IMR-90 (cell line): ENCODE results near the gene FARP1. TPM values are rescaled to one million over a fixed set of nuclear protein-coding genes. Genes with fewer than 3 reads are reported as not detected.

ENCODE experiments used
- ATAC-seq: fragments of 200-7000 bp; cut with Tn5 transposase; 2 replicates; pipeline ENCODE4 v1.9.1; 2020; ENCODE audit warnings: low read depth, mild to moderate bottlenecking, moderate library complexity
- BruUV-seq: library from RNA; stranded (reverse); fragments of 400-500 nt; replicated peaks from 2 replicates; lab custom pipeline; 2021; lab: Mats Ljungman, UMichigan
- CTCF ChIA-PET: fragments of 300-600 bp; formaldehyde crosslinking; extraction: SDS; loops from one replicate; lab custom pipeline; 2021; ENCODE audit warnings: antibody characterized with exemption; lab: Yijun Ruan, JAX
- POLR2A ChIA-PET: fragments of 300-600 bp; sonication (Branson Sonifier 250); formaldehyde crosslinking; loops from one replicate; lab custom pipeline; 2022; ENCODE audit warnings: antibody characterized with exemption; ENCODE audit not compliant: unreplicated experiment; lab: Charles Lee
- DNase-seq: peaks from one replicate; pipeline ENCODE4 v3.0.0; 2013
- H2AFZ ChIP-seq: replicated peaks from 2 replicates; pipeline ENCODE3; 2013; ENCODE audit warnings: low read length, mild to moderate bottlenecking; ENCODE audit not compliant: poor library complexity
- H2AK5ac ChIP-seq: 2 replicates; pipeline ENCODE4 v1.6.1; 2013; ENCODE audit warnings: low read depth, low read length, inconsistent platforms
- H2AK9ac ChIP-seq: replicated peaks from 2 replicates; pipeline ENCODE3; 2013; ENCODE audit warnings: mild to moderate bottlenecking, low read depth, low read length, moderate library complexity; ENCODE audit not compliant: poor library complexity
- H2BK120ac ChIP-seq: 2 replicates; pipeline ENCODE4 v1.6.1; 2013; ENCODE audit warnings: low read depth, low read length, inconsistent platforms
- H2BK15ac ChIP-seq: 3 replicates; pipeline ENCODE4 v1.6.1; 2013; ENCODE audit warnings: low read depth, low read length, inconsistent platforms
- H2BK20ac ChIP-seq: 2 replicates; pipeline ENCODE4 v1.6.1; 2013; ENCODE audit warnings: low read depth, mild to moderate bottlenecking, inconsistent platforms, low read length, moderate library complexity
- H2BK5ac ChIP-seq: 2 replicates; pipeline ENCODE4 v1.6.1; 2013; ENCODE audit warnings: mild to moderate bottlenecking, low read depth, low read length, inconsistent platforms; ENCODE audit not compliant: poor library complexity, severe bottlenecking
- H3K14ac ChIP-seq: replicated peaks from 2 replicates; pipeline ENCODE4 v1.6.1; 2013; ENCODE audit warnings: low read depth, low read length, inconsistent platforms
- H3K18ac ChIP-seq: 2 replicates; pipeline ENCODE4 v1.6.1; 2013; ENCODE audit warnings: low read depth, low read length, control low read depth
- H3K23ac ChIP-seq: 2 replicates; pipeline ENCODE4 v1.6.1; 2013; ENCODE audit warnings: low read depth, low read length, inconsistent platforms
- H3K27ac ChIP-seq: 2 replicates; pipeline ENCODE4 v1.5.1; 2013; ENCODE audit warnings: mild to moderate bottlenecking, control low read depth, low read length; ENCODE audit not compliant: insufficient read depth
- H3K27me3 ChIP-seq: 2 replicates; pipeline ENCODE4 v1.6.1; 2013; ENCODE audit warnings: low read length; ENCODE audit not compliant: control insufficient read depth, insufficient read depth
- H3K36me3 ChIP-seq: 2 replicates; pipeline ENCODE4 v1.6.1; 2013; ENCODE audit warnings: low read length, mixed read lengths; ENCODE audit not compliant: control insufficient read depth, insufficient read depth
- H3K4ac ChIP-seq: 2 replicates; pipeline ENCODE4 v1.6.1; 2013; ENCODE audit warnings: low read depth, low read length, inconsistent platforms
- H3K4me1 ChIP-seq: 2 replicates; pipeline ENCODE4 v1.6.1; 2013; ENCODE audit warnings: low read length, mixed read lengths; ENCODE audit not compliant: control insufficient read depth, insufficient read depth
- H3K4me2 ChIP-seq: 2 replicates; pipeline ENCODE4 v1.6.1; 2013; ENCODE audit warnings: low read depth, mild to moderate bottlenecking, control low read depth, low read length, moderate library complexity
- H3K4me3 ChIP-seq: 2 replicates; pipeline ENCODE4 v1.5.1; 2013; ENCODE audit warnings: low read depth, mild to moderate bottlenecking, control low read depth, low read length, moderate library complexity; ENCODE audit not compliant: insufficient read depth
- H3K56ac ChIP-seq: 2 replicates; pipeline ENCODE4 v1.6.1; 2013; ENCODE audit warnings: low read length, inconsistent platforms; ENCODE audit not compliant: insufficient read depth; ENCODE audit errors: extremely low read depth
- H3K79me1 ChIP-seq, 2 experiments: 2 replicates each; pipeline ENCODE4 v1.6.1; 2013; ENCODE audit warnings: low read length in 2 of 2, inconsistent platforms in 1 of 2, low read depth in 1 of 2
- H3K9ac ChIP-seq: 2 replicates; pipeline ENCODE4 v1.6.1; 2013; ENCODE audit warnings: low read depth, low read length, control low read depth
- H3K9me1 ChIP-seq: 2 replicates; pipeline ENCODE4 v1.6.1; 2013; ENCODE audit warnings: low read length, inconsistent platforms; ENCODE audit not compliant: insufficient read depth
- H3K9me3 ChIP-seq: 2 replicates; pipeline ENCODE4 v1.6.1; 2013; ENCODE audit warnings: low read length; ENCODE audit not compliant: control insufficient read depth, insufficient read depth
- H4K20me1 ChIP-seq: 2 replicates; pipeline ENCODE4 v1.6.1; 2013; ENCODE audit warnings: low read length, inconsistent platforms; ENCODE audit not compliant: insufficient read depth
- H4K5ac ChIP-seq: 2 replicates; pipeline ENCODE4 v1.6.1; 2013; ENCODE audit warnings: mild to moderate bottlenecking, low read depth, low read length, control low read depth
- H4K8ac ChIP-seq, 2 experiments: 2 replicates each; pipeline ENCODE4 v1.6.1; 2013; ENCODE audit warnings: low read depth in 2 of 2, low read length in 2 of 2, control low read depth in 1 of 2, inconsistent platforms in 1 of 2
- H4K91ac ChIP-seq: 2 replicates; pipeline ENCODE4 v1.6.1; 2013; ENCODE audit warnings: low read depth, low read length, inconsistent platforms; ENCODE audit not compliant: insufficient read depth
- CHD1 ChIP-seq: IDR thresholded peaks from 2 replicates; pipeline ENCODE4 v1.6.1; 2012; ENCODE audit warnings: low read depth, low read length, improper control_type of control experiment
- CTCF ChIP-seq: conservative IDR thresholded peaks from 2 replicates; pipeline ENCODE4 v1.5.1; 2012; ENCODE audit warnings: mild to moderate bottlenecking, low read depth, low read length, improper control_type of control experiment
- WGBS, 2 experiments: methylation state at CpG; one replicate each; pipeline versions ENCODE4 v1.1.5 to v1.1.7; 2013; ENCODE audit warnings: missing lambda C conversion rate in 2 of 2; ENCODE audit not compliant: insufficient read length in 1 of 2; ENCODE audit errors: extremely low coverage in 2 of 2; 5-methylcytosine and 5-hydroxymethylcytosine counted together
- dilution Hi-C: fragments of 300-500 bp; cut with HindIII; formaldehyde crosslinking; loops from one replicate; pipeline ENCODE4 v1.14.3; 2018; ENCODE audit warnings: low sequenced_read_pairs; ENCODE audit not compliant: unreplicated experiment
- in situ Hi-C: fragments of 300-500 bp; cut with MboI; formaldehyde crosslinking; loops from 3 replicates; pipeline ENCODE4 v1.14.3; 2019; ENCODE audit warnings: low sequenced_read_pairs, inconsistent platforms, mixed read lengths
- intact Hi-C: fragments of 100-400 bp; cut with micrococcal nuclease; formaldehyde crosslinking; loops from 2 replicates; pipeline ENCODE4 v1.10.0; 2022
- polyA plus RNA-seq, 3 experiments: library from polyadenylated mRNA; depleted of rRNA; stranded (reverse); fragments of >200 nt; gene quantifications; 2 replicates each; pipeline ENCODE4 v1.2.3, GENCODE V29; 2012; ENCODE audit warnings: low replicate concordance in 1 of 3
- total RNA-seq: library from RNA; depleted of rRNA; stranded (reverse); fragments of >200 nt; gene quantifications from 2 replicates; pipeline ENCODE4 v1.2.3, GENCODE V29; 2012

Gene FARP1
- total and polyA plus RNA-seq, 2 of the 4 experiments (the other 2 are of a cell fraction): 39.6 to 57.0 TPM

GRCh38 chr13:98350746-98351330 is 207.9 kb downstream of the FARP1 start:
- H3K4me1 ChIP-seq: peaks cover 1% of the 10 kb centered on the region; the same call in 1 of the 2 replicates
- H2AFZ ChIP-seq: no peak overlapping the region
- no peak overlapping the region for H2BK15ac ChIP-seq
- H3K18ac ChIP-seq: no peak overlapping the region
- H3K23ac ChIP-seq: no peak overlapping the region
- H3K27ac ChIP-seq: no peak overlapping the region
- H2BK5ac ChIP-seq: no peak overlapping the region
- no peaks in the 10 kb centered on the region for H3K27me3 ChIP-seq
- no TSS peak for BruUV-seq
- H4K8ac ChIP-seq: no peak overlapping the region
- peaks cover 38 to 77% of the 10 kb centered on the region in 2 experiments for H3K79me1 ChIP-seq
- TF ChIP-seq CHD1 (no peak), CTCF (no peak)
- intact Hi-C loops: no loop called here
- H3K9ac ChIP-seq: no peak overlapping the region
- H3K9me3 ChIP-seq: no peaks in the 10 kb centered on the region
- no peak overlapping the region for H2BK120ac ChIP-seq
- no peak overlapping the region for H2AK5ac ChIP-seq
- ChIA-PET CTCF (no interaction called here), POLR2A (interaction anchor here (0.6 kb wide), 1 partner anchor 202 kb away, joined by 5 read pairs; no protein-coding TSS in a partner anchor)
- no peak overlapping the region for H3K4me2 ChIP-seq
- H3K56ac ChIP-seq: no peak overlapping the region
- no peak overlapping the region for H2BK20ac ChIP-seq
- H3K9me1 ChIP-seq: peaks cover 17% of the 10 kb centered on the region
- no peak overlapping the region for H3K4me3 ChIP-seq
- WGBS, 2 experiments: 100% methylated on average over 2 of the region's 9 CpGs; no CpG with 5 or more reads in 1 of the 2 experiments
- H4K91ac ChIP-seq: no peak overlapping the region
- H4K5ac ChIP-seq: no peak overlapping the region
- in situ Hi-C loops: no loop called here
- no peak overlapping the region for H3K14ac ChIP-seq
- no peak overlapping the region for H2AK9ac ChIP-seq
- dilution Hi-C loops: no loop called here
- H4K20me1 ChIP-seq: peaks cover 39% of the 10 kb centered on the region
- H3K4ac ChIP-seq: no peak overlapping the region
- peaks cover 15% of the 10 kb centered on the region for H3K36me3 ChIP-seq
- no peak for DNase-seq
- ATAC-seq: no peak
